CD4-positive, alpha-beta T cell treated with Interleukin-10 for 1 hour (primary cell): Measurements from ENCODE around the gene POU6F1.

ENCODE experiments used
- DNase-seq: peaks from one replicate; pipeline ENCODE4 v3.0.0-alpha.2; 2020

The POU6F1 gene

DNA sequence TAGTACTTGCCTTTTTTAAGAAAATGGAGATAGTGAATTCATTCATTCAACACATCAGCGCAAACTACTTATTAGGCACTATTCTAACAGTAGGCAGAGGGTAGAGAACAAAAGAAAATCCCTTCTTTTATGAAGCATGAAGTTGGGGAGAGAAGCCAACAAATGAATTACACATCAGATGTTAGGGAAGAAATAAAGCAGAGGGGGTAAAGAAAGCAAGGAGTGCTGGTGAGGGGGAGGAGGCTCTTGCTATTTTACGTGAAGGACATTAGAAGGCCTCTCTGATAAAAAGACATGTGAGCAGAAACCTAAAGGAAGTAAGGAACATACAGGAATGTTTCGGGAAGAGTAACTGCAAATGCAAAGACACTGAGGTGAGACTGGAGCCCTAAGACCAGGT, 67.1 kb downstream of the POU6F1 start:
- no peak for DNase-seq

- no peak for DNase-seq
Observed at GRCh38 chr12:51147309-51147708, 70.6 kb downstream of the POU6F1 start.

GRCh38 chr12:51139292-51139844, 78.5 kb downstream of the POU6F1 start:
- no peak for DNase-seq
